Activated T-cell treated with anti-CD3 and anti-CD28 coated beads, Interleukin-2, amount 50 U/mL, for 1 hour (primary cell): Measurements from ENCODE around the gene LRCOL1.

ENCODE experiments used
- DNase-seq: peaks from one replicate; pipeline ENCODE4 v3.0.0-alpha.2; 2020

The LRCOL1 gene

DNA sequence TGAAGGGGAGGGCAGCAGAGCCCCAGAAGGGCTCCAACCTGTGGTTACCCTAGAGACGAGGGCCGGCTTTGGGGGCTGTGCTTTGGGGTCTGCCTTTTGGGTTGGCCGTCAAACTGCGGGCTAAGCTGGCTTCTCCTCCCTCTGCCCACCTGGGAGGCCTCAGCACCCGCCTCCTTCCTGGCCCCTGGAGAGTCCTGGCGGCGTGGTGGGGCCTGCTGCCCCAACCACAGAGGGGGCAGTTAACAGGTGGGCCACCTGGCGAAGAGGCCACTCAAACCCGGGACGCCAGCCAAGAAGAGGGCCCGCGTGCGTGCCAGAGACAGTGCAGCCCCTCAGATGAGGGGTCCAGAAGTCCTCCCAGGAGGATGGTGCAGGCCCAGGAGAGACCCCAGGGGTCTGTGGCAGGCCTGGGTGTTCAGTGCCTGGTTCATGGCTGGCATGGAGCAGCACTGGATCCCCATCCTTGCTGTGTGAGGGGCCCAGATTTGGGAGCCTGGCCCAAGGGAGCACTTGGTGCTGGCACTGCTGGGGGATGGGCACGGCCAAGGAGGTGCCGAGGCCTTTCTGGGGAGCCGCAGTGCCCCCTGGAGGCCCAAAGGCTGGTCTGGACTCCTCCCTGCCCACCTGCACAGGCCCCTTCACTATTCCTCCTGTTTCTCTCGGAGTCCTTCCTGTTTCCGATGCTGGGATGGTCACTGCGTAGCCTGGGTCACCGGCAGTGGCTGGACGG, 48.8 kb downstream of the LRCOL1 start:
- DNase-seq: no peak

DNA sequence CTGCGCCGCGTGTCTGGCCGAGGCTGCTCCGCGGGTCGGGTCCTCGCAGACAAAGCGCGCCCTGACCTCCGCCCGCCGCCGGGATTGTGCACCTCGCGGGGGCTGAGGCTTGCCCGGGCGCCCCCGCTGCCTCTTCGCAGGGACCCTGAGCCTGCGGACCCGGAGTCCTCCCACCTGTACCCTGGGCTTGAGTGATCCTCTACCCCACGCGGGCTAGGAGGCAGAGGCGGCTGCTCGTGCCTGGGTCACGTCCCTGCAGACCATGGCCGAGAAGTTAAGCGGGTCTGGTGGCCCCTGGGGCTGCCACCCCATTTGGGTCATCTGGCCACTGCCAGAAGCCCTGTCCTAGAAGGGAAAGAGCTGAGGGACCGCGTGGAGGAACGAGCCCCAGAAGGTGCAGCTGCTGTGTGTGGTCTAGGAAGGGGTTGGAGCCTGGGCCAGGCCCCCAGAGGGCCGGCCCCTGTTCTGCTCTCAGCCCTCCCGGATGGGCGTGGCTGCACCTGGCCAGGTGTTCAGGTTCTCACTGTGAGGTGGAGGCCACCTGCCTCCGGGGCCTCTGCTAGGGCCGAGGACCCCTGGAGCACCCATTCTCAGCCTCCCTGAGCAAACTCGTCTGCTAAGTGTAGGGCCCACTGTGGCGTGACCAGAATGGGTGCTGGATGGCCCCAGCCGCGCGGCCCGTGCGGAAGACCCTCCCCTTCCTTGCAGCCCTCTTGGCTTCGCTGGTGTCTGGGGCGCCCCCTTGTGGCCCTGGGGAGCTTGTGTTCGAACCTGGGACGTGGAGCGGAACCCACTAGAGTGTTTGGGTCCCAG, 49.6 kb downstream of the LRCOL1 start:
- peak; percentile 78 for DNase-seq

- peak; percentile 52 for DNase-seq
Observed at GRCh38 chr12:132560364-132560613, 50.1 kb downstream of the LRCOL1 start.

- DNase-seq: peak; percentile 53
Observed at GRCh38 chr12:132559652-132560363, 50.6 kb downstream of the LRCOL1 start.

DNA sequence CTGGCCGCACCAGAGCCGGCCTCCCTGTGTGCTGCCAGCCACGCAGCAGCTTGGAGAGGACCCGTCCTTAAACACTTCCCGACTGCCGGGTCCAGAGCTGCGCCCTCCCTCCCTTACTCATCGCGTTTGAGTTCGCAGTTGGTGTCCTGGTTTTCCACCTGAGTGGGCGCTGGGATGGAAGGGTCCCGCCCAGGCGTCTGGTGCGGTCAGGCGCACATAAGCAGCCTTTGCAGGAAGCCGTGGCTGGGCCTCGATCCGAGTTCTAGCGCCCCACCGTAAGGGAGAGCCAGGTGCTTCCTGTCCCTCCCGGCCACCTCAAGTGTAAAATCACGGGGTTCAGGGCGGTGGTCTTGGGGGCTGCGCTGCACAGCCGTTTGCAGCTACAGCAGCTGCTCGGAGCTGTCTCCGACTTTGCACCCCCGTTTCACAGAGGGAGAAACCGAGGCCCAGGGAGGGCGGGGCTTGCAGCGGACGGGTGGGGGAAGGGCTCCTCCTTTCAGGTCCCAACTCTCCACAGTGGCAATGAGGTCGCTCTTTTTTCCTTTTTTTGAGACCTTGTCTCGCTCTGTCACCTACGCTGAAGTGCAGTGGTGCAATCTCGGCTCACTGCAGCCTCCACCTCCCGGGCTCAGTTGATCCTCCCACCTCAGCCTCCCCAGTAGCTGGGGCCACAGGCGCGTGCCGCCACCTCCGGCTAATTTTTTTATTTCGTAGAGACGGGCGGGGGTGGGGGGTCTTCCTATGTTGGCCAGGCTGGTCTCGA, 51.3 kb downstream of the LRCOL1 start:
- DNase-seq: peak; percentile 38

DNA sequence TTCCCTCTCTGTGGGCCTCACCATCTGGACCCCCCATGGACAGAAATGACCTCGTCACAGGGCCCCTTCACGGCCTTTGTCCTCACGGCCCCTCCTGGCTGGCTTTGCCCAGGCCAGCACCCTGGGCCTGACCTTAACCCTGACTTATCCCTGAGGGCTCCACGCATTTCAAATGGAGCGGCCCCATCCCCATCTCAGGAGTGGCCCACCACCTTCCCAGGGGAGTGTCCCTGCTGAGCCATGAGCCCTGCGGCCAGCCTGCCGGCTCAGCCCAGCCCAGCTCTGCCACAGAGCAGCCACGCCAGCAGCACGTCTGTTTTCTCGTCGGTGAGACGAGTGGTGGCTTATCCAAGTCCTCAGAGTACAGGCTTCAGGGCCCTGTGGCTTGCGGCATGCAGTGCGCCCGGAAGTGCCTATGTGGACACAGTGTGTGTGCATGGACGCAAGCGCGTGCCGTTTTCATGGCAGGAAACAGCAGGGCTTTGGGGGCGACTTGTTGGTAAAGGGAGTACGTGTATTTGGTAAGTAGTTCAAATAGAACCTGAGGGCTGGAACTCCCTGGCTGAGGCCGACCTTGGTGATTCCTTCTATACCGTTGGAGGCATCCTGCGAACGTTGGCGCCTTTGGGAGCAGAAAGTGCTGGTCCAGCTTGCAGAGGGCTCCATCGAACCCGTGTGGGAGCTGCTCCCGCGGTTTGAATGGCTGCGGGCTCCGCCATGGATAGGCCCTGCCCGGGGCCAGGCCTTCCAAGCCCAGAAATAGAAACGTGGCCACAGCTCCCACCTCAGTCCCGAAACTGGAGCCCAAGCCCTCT, 52.1 kb downstream of the LRCOL1 start:
- DNase-seq: no peak

- DNase-seq: no peak
Observed at GRCh38 chr12:132557291-132558015, 52.9 kb downstream of the LRCOL1 start.

DNA sequence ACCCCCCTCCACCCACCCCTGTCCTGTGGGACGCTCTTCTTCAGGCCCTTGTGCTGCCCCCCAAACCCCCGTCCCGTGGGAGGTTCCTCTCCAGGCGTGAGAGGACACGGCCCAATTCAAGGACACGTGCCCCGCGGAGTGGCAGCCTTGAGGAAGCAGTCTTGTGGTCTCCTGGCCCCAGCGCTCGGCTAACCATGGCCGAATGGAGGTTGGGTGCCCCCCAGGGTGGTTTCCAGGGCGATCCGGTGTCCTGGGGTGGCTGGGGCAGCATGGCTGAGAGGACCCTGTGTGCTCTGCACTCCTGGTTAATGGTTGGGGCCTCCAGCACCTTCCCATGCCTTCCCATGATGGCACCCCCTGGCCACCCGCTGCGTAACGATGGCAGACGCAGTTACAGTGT, 53.6 kb downstream of the LRCOL1 start:
- DNase-seq: no peak

- no peak for DNase-seq
Observed at GRCh38 chr12:132556216-132556615, 54.2 kb downstream of the LRCOL1 start.

- no peak for DNase-seq
Observed at GRCh38 chr12:132555686-132556085, 54.7 kb downstream of the LRCOL1 start.

- peak; percentile 46 for DNase-seq
Observed at GRCh38 chr12:132554845-132555630, 55.3 kb downstream of the LRCOL1 start.
